Breast epithelium (tissue), 3 donors: Measurements from ENCODE around the gene CSN1S1.

ENCODE experiments used
- CTCF ChIP-seq, 3 donors: fragments of 450-650 bp; IDR thresholded peaks; one replicate each; pipeline ENCODE4 v1.5.1; 2016 to 2017; ENCODE audit warnings: antibody characterized with exemption in 3 of 3, mild to moderate bottlenecking in 3 of 3, moderate library complexity in 3 of 3
- POLR2A ChIP-seq: fragments of 450-650 bp; IDR thresholded peaks from one replicate; pipeline ENCODE4 v1.6.1; 2016; ENCODE audit warnings: antibody characterized with exemption, mild to moderate bottlenecking, moderate library complexity

- TF ChIP-seq POLR2A (no peak), CTCF (IDR thresholded peaks at IDR 0.05) (no peak)
Measured at GRCh38 chr4:69957209-69957608, 26.3 kb downstream of the CSN1S1 start.
